Myometrial cell (primary cell): ENCODE measurements around the gene TARBP1. TPM values are rescaled to one million over a fixed set of nuclear protein-coding genes. Genes with fewer than 3 reads are reported as not detected.

Experiments used
- total RNA-seq: library from RNA; depleted of rRNA; stranded (reverse); fragments of >200 nt; gene quantifications from 2 replicates; pipeline ENCODE4 v1.2.3, GENCODE V29; 2015

Gene TARBP1
- total RNA-seq, result 14.4 and 25.5 TPM in 2 replicates

GRCh38 chr1:234478481-234479309, at the start of gene TARBP1:
TARBP1 (minus strand) TSS chr1:234479179; CDS start chr1:234479103, 76 bp downstream.

GRCh38 chr1:234373064-234373958, 105.7 kb downstream of the TARBP1 start, which contains the start of gene COA6:
COA6 (plus strand) TSS chr1:234373456; CDS start chr1:234373467, 11 bp downstream.

Other genes with a start within 250 kb of the TARBP1 start
- gene COA6, start 105.7 kb downstream of the TARBP1 start, total RNA-seq, result 42.4 and 57.2 TPM in 2 replicates
- gene IRF2BP2, start 131.0 kb upstream of the TARBP1 start, total RNA-seq, result 55.4 and 62.2 TPM in 2 replicates